ENCODE data around the gene KIRREL3. TPM values are rescaled to one million over a fixed set of nuclear protein-coding genes. Genes with fewer than 3 reads are reported as not detected.

The KIRREL3 gene
- polyA plus RNA-seq, 1 donor (not counting 4 experiments of a cell fraction or from before 2014, with no cell fraction given) = 0.04 TPM

GRCh38 chr11:127042445-127042844 lies 41.9 kb upstream of the KIRREL3 start:
- no peak for TF ChIP-seq CTCF (optimal IDR thresholded peaks at IDR 0.05 in 1 of 3, IDR thresholded peaks at IDR 0.05 in 1 of 3, conservative IDR thresholded peaks at IDR 0.05 in 1 of 3; ENCODE audit: extremely low read depth in 1 of 3, insufficient read depth in 2 of 3, low read length in 3 of 3)
- no peak for TF ChIP-seq EZH2 (IDR thresholded peaks at IDR 0.05; ENCODE audit: low read length)
- Histone ChIP-seq H3K4me3 (ENCODE audit: control insufficient read depth in 2 of 3, extremely low read depth in 1 of 3, insufficient read depth in 2 of 3, low read depth in 1 of 3, low read length in 3 of 3) (no peak overlapping the region), H3K27ac (ENCODE audit: control insufficient read depth, insufficient read depth, low read length) (no peak overlapping the region), H3K4me1 (ENCODE audit: control insufficient read depth, extremely low read depth, insufficient read depth, low read length) (no peaks in the 10 kb centered on the region), H3K4me2 (ENCODE audit: control insufficient read depth, extremely low read depth, insufficient read depth, low read depth, low read length) (no peak overlapping the region), H3K9me1 (ENCODE audit: control insufficient read depth, extremely low read depth, insufficient read depth, low read length) (no peaks in the 10 kb centered on the region), H3K36me3 (ENCODE audit: control insufficient read depth in 2 of 2, extremely low read depth in 1 of 2, insufficient read depth in 2 of 2, low read length in 2 of 2) (no peaks in the 10 kb centered on the region), H3K9ac (ENCODE audit: control insufficient read depth, extremely low read depth, insufficient read depth, low read length) (no peak overlapping the region), H3K27me3 (ENCODE audit: control insufficient read depth, extremely low read depth, insufficient read depth, low read length) (no peaks in the 10 kb centered on the region), H3K9me3 (ENCODE audit: control insufficient read depth, low read depth, low read length) (no peaks in the 10 kb centered on the region), H2AFZ (ENCODE audit: control insufficient read depth, low read length) (no peak overlapping the region), H4K20me1 (ENCODE audit: control insufficient read depth, extremely low read depth, insufficient read depth, low read length) (no peaks in the 10 kb centered on the region), H3K79me2 (ENCODE audit: control insufficient read depth, insufficient read depth, low read length) (no peaks in the 10 kb centered on the region)
- FAIRE-seq (no peak), DNase-seq (ENCODE audit: low read depth, low spot score) (no peak)
- dilution Hi-C loops (cut with MboI; ENCODE audit: extremely low pct_ligation_motif_present, low sequenced_read_pairs) = no loop called here

- no peak overlapping the region for H3K4me3 ChIP-seq (ENCODE audit: control insufficient read depth in 2 of 3, extremely low read depth in 1 of 3, insufficient read depth in 2 of 3, low read depth in 1 of 3, low read length in 3 of 3)
- no peaks in the 10 kb centered on the region for H3K79me2 ChIP-seq (ENCODE audit: control insufficient read depth, insufficient read depth, low read length)
- H2AFZ ChIP-seq (ENCODE audit: control insufficient read depth, low read length) = no peak overlapping the region
- no peaks in the 10 kb centered on the region for H3K4me1 ChIP-seq (ENCODE audit: control insufficient read depth, extremely low read depth, insufficient read depth, low read length)
- H4K20me1 ChIP-seq (ENCODE audit: control insufficient read depth, extremely low read depth, insufficient read depth, low read length) = no peaks in the 10 kb centered on the region
- no peak overlapping the region for H3K27ac ChIP-seq (ENCODE audit: control insufficient read depth, insufficient read depth, low read length)
- no peaks in the 10 kb centered on the region for H3K9me3 ChIP-seq (ENCODE audit: control insufficient read depth, low read depth, low read length)
- DNase-seq (ENCODE audit: low read depth, low spot score) = no peak
- no peak overlapping the region for H3K9ac ChIP-seq (ENCODE audit: control insufficient read depth, extremely low read depth, insufficient read depth, low read length)
- H3K4me2 ChIP-seq (ENCODE audit: control insufficient read depth, extremely low read depth, insufficient read depth, low read depth, low read length) = no peak overlapping the region
- H3K27me3 ChIP-seq (ENCODE audit: control insufficient read depth, extremely low read depth, insufficient read depth, low read length) = no peaks in the 10 kb centered on the region
- H3K9me1 ChIP-seq (ENCODE audit: control insufficient read depth, extremely low read depth, insufficient read depth, low read length) = no peaks in the 10 kb centered on the region
- TF ChIP-seq CTCF (optimal IDR thresholded peaks at IDR 0.05 in 1 of 3, IDR thresholded peaks at IDR 0.05 in 1 of 3, conservative IDR thresholded peaks at IDR 0.05 in 1 of 3; ENCODE audit: extremely low read depth in 1 of 3, insufficient read depth in 2 of 3, low read length in 3 of 3) (no peak), EZH2 (IDR thresholded peaks at IDR 0.05; ENCODE audit: low read length) (no peak)
- no peak for FAIRE-seq
- dilution Hi-C loops (cut with MboI; ENCODE audit: extremely low pct_ligation_motif_present, low sequenced_read_pairs) = no loop called here
- no peaks in the 10 kb centered on the region for H3K36me3 ChIP-seq (ENCODE audit: control insufficient read depth in 2 of 2, extremely low read depth in 1 of 2, insufficient read depth in 2 of 2, low read length in 2 of 2)
Measured at GRCh38 chr11:127039591-127039990, 39.0 kb upstream of the KIRREL3 start.
